Gastroesophageal sphincter (tissue), 2 donors: ENCODE measurements around the gene HDAC8.

Experiments used
- EP300 ChIP-seq: sonication (generic); formaldehyde crosslinking; IDR thresholded peaks from one replicate; pipeline ENCODE4 v1.6.1; 2017; ENCODE audit warnings: antibody characterized with exemption, mild to moderate bottlenecking
- POLR2AphosphoS5 ChIP-seq: sonication (generic); formaldehyde crosslinking; IDR thresholded peaks from one replicate; pipeline ENCODE4 v1.6.1; 2017; ENCODE audit warnings: antibody characterized with exemption

GRCh38 chrX:72470532-72471223 lies 102.0 kb downstream of the HDAC8 start:
- TF ChIP-seq EP300 (no peak), POLR2AphosphoS5 (no peak)
